HFFc6 (cell line): Measurements from ENCODE around the gene SLIT3. TPM values are rescaled to one million over a fixed set of nuclear protein-coding genes. Genes with fewer than 3 reads are reported as not detected.

ENCODE experiments used
- DNase-seq: peaks from one replicate; pipeline ENCODE4 v3.0.0-alpha.2; 2018
- H3K27ac Mint-ChIP-seq: 2 replicates; pipeline ENCODE4 v1.8.0; 2020; ENCODE audit warnings: mild to moderate bottlenecking, mixed read lengths
- H3K27me3 Mint-ChIP-seq: 2 replicates; pipeline ENCODE4 v1.8.0; 2021; ENCODE audit warnings: mild to moderate bottlenecking, moderate library complexity, mixed read lengths; ENCODE audit not compliant: insufficient read depth
- H3K36me3 Mint-ChIP-seq: 2 replicates; pipeline ENCODE4 v1.8.0; 2021; ENCODE audit warnings: low read depth, mixed read lengths
- H3K4me1 Mint-ChIP-seq: 2 replicates; pipeline ENCODE4 v1.8.0; 2020; ENCODE audit warnings: low read depth, mixed read lengths
- H3K4me3 Mint-ChIP-seq: 2 replicates; pipeline ENCODE4 v1.8.0; 2020; ENCODE audit warnings: mild to moderate bottlenecking, moderate library complexity, mixed read lengths
- H3K9me3 Mint-ChIP-seq: 2 replicates; pipeline ENCODE4 v1.8.0; 2020; ENCODE audit warnings: mild to moderate bottlenecking, mixed read lengths
- total RNA-seq, 6 experiments: library from RNA; stranded (reverse); fragmentation: NEBNext Ultra II Directional; extraction: Animal tissue kit (Norgen Biotek cat#: 25700); gene quantifications; 2 replicates in 1 of 6; 3 replicates in 5 of 6; pipeline ENCODE4 v1.2.3, GENCODE V29; 2021
- TF ChIP-seq, protein P1 (sequence below): fragments of 200-600 bp; sonication (generic); IDR thresholded peaks from 2 replicates; pipeline ENCODE4 v1.5.0; 2021; ENCODE audit warnings: antibody characterized with exemption, mild to moderate bottlenecking

SLIT3 gene
- total RNA-seq, 6 experiments from 2014 or later = 4.2 to 8.3 (median 7.1) TPM

DNA sequence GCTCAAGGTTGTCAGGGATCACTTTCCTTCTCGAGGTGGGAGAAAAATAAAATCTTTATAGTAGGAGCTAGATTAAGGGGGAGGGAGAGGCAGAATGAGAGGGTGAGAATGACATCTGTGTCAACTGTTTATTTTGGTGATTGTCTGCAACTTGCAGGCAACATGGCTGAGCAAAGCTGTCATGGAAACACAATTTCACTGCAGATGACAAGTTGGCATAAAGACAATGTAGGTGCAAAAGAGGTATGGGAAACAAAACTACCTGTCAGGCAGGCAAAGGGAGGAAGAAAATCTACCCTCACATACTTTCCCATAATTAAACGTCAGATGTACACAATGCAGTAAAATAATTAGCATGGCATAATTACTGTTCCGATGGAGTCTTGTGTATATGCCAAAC, 167.4 kb downstream of the SLIT3 start:
- no peak overlapping the region for H3K27ac Mint-ChIP-seq
- H3K9me3 Mint-ChIP-seq = peaks cover 8% of the 10 kb centered on the region
- H3K36me3 Mint-ChIP-seq = no peaks in the 10 kb centered on the region

DNA sequence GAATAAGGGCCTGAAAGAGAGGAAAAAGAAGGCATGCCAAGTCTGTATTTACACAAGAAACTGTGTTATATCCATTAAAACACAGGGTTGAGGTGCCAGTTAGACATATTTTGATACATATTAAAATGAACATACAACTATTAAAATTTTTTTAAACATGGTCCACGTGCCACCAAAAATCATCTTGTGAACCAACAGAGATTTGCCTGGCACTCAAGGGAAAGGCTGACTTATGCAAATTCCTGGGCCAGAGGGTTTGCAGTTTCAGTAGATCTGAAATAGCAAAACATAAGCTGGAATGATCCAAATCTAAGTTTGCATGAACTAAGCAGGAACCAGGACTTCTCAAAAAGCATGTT, 168.7 kb downstream of the SLIT3 start:
- peaks cover 6% of the 10 kb centered on the region for H3K4me1 Mint-ChIP-seq
- H3K4me3 Mint-ChIP-seq = no peak overlapping the region
- no peaks in the 10 kb centered on the region; the same call in 1 of the 2 replicates for H3K27me3 Mint-ChIP-seq
- DNase-seq = no peak
- no peaks in the 10 kb centered on the region for H3K36me3 Mint-ChIP-seq
- TF ChIP-seq, protein P1, sequence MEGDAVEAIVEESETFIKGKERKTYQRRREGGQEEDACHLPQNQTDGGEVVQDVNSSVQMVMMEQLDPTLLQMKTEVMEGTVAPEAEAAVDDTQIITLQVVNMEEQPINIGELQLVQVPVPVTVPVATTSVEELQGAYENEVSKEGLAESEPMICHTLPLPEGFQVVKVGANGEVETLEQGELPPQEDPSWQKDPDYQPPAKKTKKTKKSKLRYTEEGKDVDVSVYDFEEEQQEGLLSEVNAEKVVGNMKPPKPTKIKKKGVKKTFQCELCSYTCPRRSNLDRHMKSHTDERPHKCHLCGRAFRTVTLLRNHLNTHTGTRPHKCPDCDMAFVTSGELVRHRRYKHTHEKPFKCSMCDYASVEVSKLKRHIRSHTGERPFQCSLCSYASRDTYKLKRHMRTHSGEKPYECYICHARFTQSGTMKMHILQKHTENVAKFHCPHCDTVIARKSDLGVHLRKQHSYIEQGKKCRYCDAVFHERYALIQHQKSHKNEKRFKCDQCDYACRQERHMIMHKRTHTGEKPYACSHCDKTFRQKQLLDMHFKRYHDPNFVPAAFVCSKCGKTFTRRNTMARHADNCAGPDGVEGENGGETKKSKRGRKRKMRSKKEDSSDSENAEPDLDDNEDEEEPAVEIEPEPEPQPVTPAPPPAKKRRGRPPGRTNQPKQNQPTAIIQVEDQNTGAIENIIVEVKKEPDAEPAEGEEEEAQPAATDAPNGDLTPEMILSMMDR = no peak
- peaks cover 4% of the 10 kb centered on the region for H3K9me3 Mint-ChIP-seq
- H3K27ac Mint-ChIP-seq = no peak overlapping the region

More for the DNA sequence above, 167.4 kb downstream of the SLIT3 start:
- Mint-ChIP-seq H3K27me3 (peaks cover 2% of the 10 kb centered on the region), H3K4me1 (peaks cover 6% of the 10 kb centered on the region; the same call in 1 of the 2 replicates), H3K4me3 (no peak overlapping the region)
- TF ChIP-seq, protein P1 = no peak
- no peak for DNase-seq

DNA sequence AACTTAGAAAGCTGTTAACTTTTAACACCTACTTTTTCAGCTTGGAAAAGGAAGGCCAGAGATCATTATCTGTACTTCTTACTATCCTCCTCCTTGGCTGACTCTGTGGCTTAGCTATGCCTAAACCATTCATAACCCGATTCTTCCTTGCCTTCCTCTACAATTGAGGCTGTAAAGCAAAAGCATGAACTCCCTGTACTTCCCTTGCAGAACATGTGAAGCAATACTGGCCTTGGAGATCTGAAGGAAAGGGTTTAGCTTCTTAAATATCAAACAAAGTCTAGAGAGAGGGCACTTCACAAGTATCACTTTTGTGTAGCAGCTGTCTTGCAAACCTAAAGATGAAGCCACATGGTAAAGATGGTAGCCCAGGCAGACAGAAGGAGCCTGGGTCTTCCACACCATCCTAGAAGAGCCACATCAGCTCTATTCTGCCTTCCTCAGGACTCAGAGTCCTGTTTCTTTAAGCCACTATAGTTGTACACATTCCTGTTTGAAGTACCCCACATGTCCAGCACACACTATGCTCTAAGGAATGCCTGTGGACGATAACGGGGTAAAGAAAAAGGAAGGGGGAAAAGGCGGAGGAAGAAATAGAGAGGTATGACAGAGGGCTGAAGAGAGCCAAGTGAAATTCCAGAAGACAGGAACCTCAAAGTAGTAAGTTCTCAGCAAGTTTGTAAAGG, 169.2 kb downstream of the SLIT3 start:
- Mint-ChIP-seq H3K36me3 (no peaks in the 10 kb centered on the region), H3K4me1 (peaks cover 11% of the 10 kb centered on the region), H3K27ac (no peak overlapping the region), H3K4me3 (no peak overlapping the region), H3K9me3 (peaks cover 4% of the 10 kb centered on the region; the same call in 1 of the 2 replicates), H3K27me3 (no peaks in the 10 kb centered on the region; the same call in 1 of the 2 replicates)
- TF ChIP-seq, protein P1 = no peak
- no peak for DNase-seq

DNA sequence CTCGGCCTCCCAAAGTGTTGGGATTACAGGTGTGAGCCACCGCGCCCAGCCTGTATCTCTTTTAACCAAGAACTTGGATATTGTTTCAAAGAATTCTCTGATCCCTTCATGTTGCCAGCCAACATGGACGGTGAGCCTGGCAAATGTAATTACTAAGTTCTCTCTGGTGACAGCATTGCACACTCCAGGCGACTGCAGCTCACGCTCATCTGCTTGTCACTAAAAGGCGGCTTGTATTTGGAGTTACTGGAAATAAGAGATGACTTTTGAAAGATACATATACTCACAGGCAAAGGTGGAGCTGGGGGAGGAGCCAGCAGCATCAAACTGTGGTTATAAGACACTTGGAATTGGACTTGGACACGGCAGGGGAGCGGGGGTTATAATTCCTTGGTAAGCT, 172.3 kb downstream of the SLIT3 start:
- Mint-ChIP-seq H3K27me3 (no peaks in the 10 kb centered on the region), H3K4me3 (no peak overlapping the region), H3K36me3 (no peaks in the 10 kb centered on the region), H3K27ac (no peak overlapping the region), H3K4me1 (peaks cover 19% of the 10 kb centered on the region), H3K9me3 (peaks cover 4% of the 10 kb centered on the region)
- DNase-seq = no peak
- TF ChIP-seq, protein P1 = no peak

DNA sequence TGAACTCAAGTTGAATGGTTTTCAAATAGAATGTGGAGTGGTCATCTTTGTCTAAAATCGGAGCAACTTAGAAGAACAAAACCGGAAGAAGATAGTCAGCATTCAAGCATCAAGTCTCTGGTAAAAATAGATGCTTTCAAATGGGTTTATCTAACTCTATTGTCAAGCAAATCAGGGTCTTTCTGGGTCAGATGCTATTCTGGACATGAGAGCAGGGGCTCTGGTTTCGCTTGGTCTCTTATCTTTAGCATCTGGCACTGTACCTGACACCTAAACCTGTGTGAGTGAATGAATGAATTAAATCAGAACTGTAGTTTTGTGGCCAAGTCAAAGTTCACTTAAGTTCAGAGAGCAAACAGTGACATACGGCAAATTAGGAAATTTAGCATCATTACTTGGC, 173.5 kb downstream of the SLIT3 start:
- TF ChIP-seq, protein P1 = no peak
- Mint-ChIP-seq H3K27me3 (no peaks in the 10 kb centered on the region), H3K4me3 (no peak overlapping the region), H3K36me3 (no peaks in the 10 kb centered on the region), H3K27ac (no peak overlapping the region), H3K4me1 (peaks cover 19% of the 10 kb centered on the region), H3K9me3 (no peaks in the 10 kb centered on the region; the same call in 1 of the 2 replicates)
- DNase-seq = no peak
